Lower leg skin (tissue), 3 donors: ENCODE results near the gene SHANK3.
A peak's percentile ranks its signal among the peaks of the same experiment; 100 is the strongest.

ENCODE experiments used
- CTCF ChIP-seq, 3 donors: fragments of 450-650 bp; IDR thresholded peaks; one replicate each; pipeline ENCODE4 v1.5.1; 2016; ENCODE audit warnings: antibody characterized with exemption in 3 of 3, mild to moderate bottlenecking in 3 of 3, moderate library complexity in 2 of 3
- POLR2A ChIP-seq, 2 donors: fragments of 450-650 bp; IDR thresholded peaks; one replicate each; pipeline ENCODE4 v1.6.1; 2016 to 2017; ENCODE audit warnings: antibody characterized with exemption in 2 of 2, mild to moderate bottlenecking in 1 of 2, moderate library complexity in 1 of 2

- peak in 1 of 3 donors; percentile 19 for TF ChIP-seq CTCF (IDR thresholded peaks at IDR 0.05)
- no peak for TF ChIP-seq POLR2A (IDR thresholded peaks at IDR 0.05)
These were observed 44.0 kb upstream of the SHANK3 start for GRCh38 chr22:50628543-50629134.
